Measurements from ENCODE around the gene SSU72. TPM values are rescaled to one million over a fixed set of nuclear protein-coding genes. Genes with fewer than 3 reads are reported as not detected.

Gene SSU72
- total and polyA plus RNA-seq, 2 donors (not counting 3 experiments of a cell fraction or from before 2014, with no cell fraction given), result 85.9 to 129 TPM

GRCh38 chr1:1622010-1622787, 47.5 kb upstream of the SSU72 start:
- dilution Hi-C loops (cut with MboI; ENCODE audit: extremely low pct_ligation_motif_present, low sequenced_read_pairs) (no loop called here), intact Hi-C loops (cut with micrococcal nuclease) (no loop called here)
- Histone ChIP-seq H3K4me3 (replicated peaks in 1 of 3; ENCODE audit: insufficient read depth in 1 of 3, low read depth in 1 of 3, low read length in 3 of 3) (no peak overlapping the region), H3K27me3 (ENCODE audit: control insufficient read depth in 2 of 2, insufficient read depth in 2 of 2, low read length in 2 of 2) (no peaks in the 10 kb centered on the region), H3K9me3 (replicated peaks; ENCODE audit: control insufficient read depth, insufficient read depth, low read length) (no peaks in the 10 kb centered on the region), H4K20me1 (replicated peaks; ENCODE audit: control insufficient read depth, extremely low read depth, insufficient read depth, low read length) (no peaks in the 10 kb centered on the region), H3K79me2 (ENCODE audit: control insufficient read depth, insufficient read depth, low read length) (no peaks in the 10 kb centered on the region), H2AFZ (ENCODE audit: low read depth, low read length) (no peak overlapping the region), H3K4me2 (ENCODE audit: insufficient read depth, low read length) (no peak overlapping the region), H3K36me3 (ENCODE audit: control insufficient read depth in 2 of 2, extremely low read depth in 1 of 2, insufficient read depth in 2 of 2, low read length in 2 of 2) (peaks cover 0 to 2% of the 10 kb centered on the region in 2 experiments), H3K9ac (replicated peaks; ENCODE audit: extremely low read depth, insufficient read depth, low read length) (no peak overlapping the region), H3K4me1 (ENCODE audit: control insufficient read depth, extremely low read depth, insufficient read depth, low read length) (no peaks in the 10 kb centered on the region), H3K27ac (ENCODE audit: insufficient read depth, low read depth, low read length) (no peak overlapping the region), H3K9me1 (replicated peaks; ENCODE audit: control insufficient read depth, extremely low read depth, insufficient read depth, low read length) (no peaks in the 10 kb centered on the region)
- CTCF ChIA-PET, result interaction anchor here (1.3 kb wide), 1 partner anchor 19 kb away, joined by 5 read pairs; no protein-coding TSS in a partner anchor
- DNase-seq (ENCODE audit: low read depth, low spot score), result no peak
- POLR2A ChIA-PET, result no interaction called here
- FAIRE-seq, result no peak
- TF ChIP-seq GATA2 (IDR thresholded peaks at IDR 0.05; ENCODE audit: insufficient read depth, insufficient read length, low read depth, low read length) (no peak), MAX (IDR thresholded peaks at IDR 0.05; ENCODE audit: insufficient read depth, insufficient read length) (no peak), POLR2AphosphoS5 (IDR thresholded peaks at IDR 0.05; ENCODE audit: insufficient read depth, low read depth, low read length) (no peak), FOS (IDR thresholded peaks at IDR 0.05; ENCODE audit: borderline replicate concordance, insufficient read depth, low read length) (no peak), POLR2A (IDR thresholded peaks at IDR 0.05; ENCODE audit: low read depth, low read length) (no peak), EZH2 (IDR thresholded peaks at IDR 0.05; ENCODE audit: borderline replicate concordance, low read depth, low read length, severe bottlenecking) (no peak), CTCF (IDR thresholded peaks at IDR 0.05; ENCODE audit: extremely low read depth in 1 of 2, insufficient read depth in 1 of 2, low read depth in 1 of 2, low read length in 2 of 2) (no peak), JUN (IDR thresholded peaks at IDR 0.05; ENCODE audit: borderline replicate concordance, insufficient read depth, insufficient read length, low read depth) (no peak), MYC (IDR thresholded peaks at IDR 0.05; ENCODE audit: low read depth, low read length) (no peak)
- no TSS peak for BruUV-seq (replicated peaks)
